ENCODE measurements around the gene HDAC6.

DNA sequence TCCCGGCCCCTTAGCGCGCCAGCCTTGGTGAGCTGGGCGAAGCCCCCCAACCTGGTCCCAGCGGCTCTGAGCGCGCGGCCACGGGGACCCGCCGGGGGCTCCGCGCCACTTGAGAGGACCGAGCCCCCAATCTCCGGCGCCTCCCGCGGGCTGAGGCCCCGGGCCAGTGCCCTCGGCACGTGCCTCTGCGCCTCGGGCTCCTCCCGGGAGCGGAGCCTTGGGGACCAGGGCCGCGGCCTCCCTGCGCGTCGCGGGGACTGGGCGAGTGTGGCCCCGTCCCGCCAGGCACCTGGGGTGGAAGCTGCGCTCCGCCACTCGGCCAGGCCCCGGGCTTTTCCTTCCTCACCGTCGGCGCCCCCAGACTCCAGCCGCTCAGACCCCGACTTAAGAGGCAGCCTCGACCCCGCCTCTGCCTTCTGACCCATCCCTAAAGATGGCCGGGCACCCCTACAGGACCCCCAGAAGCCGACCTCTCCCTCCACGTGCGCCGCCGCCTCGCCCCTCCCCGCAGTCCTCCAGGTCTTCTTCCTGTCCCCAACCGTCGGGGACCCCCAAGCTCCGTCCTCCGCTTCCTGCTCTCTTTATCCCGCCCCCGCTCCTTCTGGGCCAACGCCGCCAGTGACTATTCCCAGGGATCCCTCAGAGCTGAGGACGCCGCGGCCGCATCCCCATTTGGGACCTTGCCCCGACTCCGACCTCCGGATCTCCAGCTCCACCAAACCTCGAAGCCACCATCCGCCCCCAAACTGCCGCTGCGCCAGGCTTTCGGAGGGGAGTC is 25.2 kb downstream of the HDAC6 start:
- TF ChIP-seq, protein P1, sequence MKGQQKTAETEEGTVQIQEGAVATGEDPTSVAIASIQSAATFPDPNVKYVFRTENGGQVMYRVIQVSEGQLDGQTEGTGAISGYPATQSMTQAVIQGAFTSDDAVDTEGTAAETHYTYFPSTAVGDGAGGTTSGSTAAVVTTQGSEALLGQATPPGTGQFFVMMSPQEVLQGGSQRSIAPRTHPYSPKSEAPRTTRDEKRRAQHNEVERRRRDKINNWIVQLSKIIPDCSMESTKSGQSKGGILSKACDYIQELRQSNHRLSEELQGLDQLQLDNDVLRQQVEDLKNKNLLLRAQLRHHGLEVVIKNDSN (IDR thresholded peaks at IDR 0.05; ENCODE audit: borderline replicate concordance, extremely low read length, insufficient read depth, low read depth, low read length) = no peak
- TF ChIP-seq, protein P2, sequence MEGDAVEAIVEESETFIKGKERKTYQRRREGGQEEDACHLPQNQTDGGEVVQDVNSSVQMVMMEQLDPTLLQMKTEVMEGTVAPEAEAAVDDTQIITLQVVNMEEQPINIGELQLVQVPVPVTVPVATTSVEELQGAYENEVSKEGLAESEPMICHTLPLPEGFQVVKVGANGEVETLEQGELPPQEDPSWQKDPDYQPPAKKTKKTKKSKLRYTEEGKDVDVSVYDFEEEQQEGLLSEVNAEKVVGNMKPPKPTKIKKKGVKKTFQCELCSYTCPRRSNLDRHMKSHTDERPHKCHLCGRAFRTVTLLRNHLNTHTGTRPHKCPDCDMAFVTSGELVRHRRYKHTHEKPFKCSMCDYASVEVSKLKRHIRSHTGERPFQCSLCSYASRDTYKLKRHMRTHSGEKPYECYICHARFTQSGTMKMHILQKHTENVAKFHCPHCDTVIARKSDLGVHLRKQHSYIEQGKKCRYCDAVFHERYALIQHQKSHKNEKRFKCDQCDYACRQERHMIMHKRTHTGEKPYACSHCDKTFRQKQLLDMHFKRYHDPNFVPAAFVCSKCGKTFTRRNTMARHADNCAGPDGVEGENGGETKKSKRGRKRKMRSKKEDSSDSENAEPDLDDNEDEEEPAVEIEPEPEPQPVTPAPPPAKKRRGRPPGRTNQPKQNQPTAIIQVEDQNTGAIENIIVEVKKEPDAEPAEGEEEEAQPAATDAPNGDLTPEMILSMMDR (IDR thresholded peaks at IDR 0.05 in 2 of 3, conservative IDR thresholded peaks at IDR 0.05 in 1 of 3; ENCODE audit: control insufficient read depth in 2 of 3, extremely low read depth in 1 of 3, insufficient read depth in 1 of 3, low read depth in 3 of 3, low read length in 3 of 3) = no peak
- no peak for TF ChIP-seq CREB1 (IDR thresholded peaks at IDR 0.05; ENCODE audit: low read depth)
- TF ChIP-seq ZNF274 (IDR thresholded peaks at IDR 0.05; ENCODE audit: insufficient read depth, insufficient read length) = no peak
- TF ChIP-seq RCOR1 (conservative IDR thresholded peaks at IDR 0.05; ENCODE audit: low read depth, low read length) = no peak
- TF ChIP-seq RAD21 (IDR thresholded peaks at IDR 0.05; ENCODE audit: insufficient read depth, low read depth, low read length) = no peak
